Fibroblast of mammary gland (primary cell): ENCODE measurements around the gene OR5H14.

Experiments used
- DNase-seq: peaks from one replicate; pipeline ENCODE4 v3.0.0-alpha.2; 2010; ENCODE audit warnings: low read depth
- H3K4me3 ChIP-seq: 2 replicates; pipeline ENCODE4 v1.5.1; 2011; ENCODE audit warnings: low read depth, mild to moderate bottlenecking, low read length, moderate library complexity; ENCODE audit not compliant: control insufficient read depth
- TF ChIP-seq, protein P1 (sequence below): conservative IDR thresholded peaks from 2 replicates; pipeline ENCODE4 v1.5.1; 2011; ENCODE audit warnings: low read depth, low read length, inconsistent platforms; ENCODE audit not compliant: control insufficient read depth, insufficient read depth

OR5H14 gene

DNA sequence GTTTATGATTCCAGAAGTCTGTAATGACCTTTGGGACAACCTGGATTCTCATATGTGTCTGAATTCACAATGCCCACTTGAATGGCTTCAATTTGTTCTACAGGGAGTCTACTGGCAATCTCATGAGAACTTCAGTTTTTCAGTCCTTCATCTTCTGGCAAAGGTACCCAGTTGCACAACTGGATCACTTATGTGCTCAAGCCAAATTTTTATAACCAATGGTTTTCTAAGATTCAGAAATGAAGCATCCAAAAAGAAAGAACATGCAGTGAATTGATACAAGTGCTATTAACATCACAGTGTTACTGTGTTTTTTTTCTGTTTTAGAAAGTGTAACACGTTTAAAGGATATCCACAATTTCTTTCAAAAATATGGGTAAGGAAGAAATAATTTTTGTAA, at the start of gene OR5H14:
Gene OR5H14, plus strand, starts transcription at position 301 of the 400 bp plus-strand sequence. CDS start 1,907 bp downstream, outside the sequence.
- no peak within 1 kb of the TSS for H3K4me3 ChIP-seq
- DNase-seq, result no peak
- TF ChIP-seq, protein P1, sequence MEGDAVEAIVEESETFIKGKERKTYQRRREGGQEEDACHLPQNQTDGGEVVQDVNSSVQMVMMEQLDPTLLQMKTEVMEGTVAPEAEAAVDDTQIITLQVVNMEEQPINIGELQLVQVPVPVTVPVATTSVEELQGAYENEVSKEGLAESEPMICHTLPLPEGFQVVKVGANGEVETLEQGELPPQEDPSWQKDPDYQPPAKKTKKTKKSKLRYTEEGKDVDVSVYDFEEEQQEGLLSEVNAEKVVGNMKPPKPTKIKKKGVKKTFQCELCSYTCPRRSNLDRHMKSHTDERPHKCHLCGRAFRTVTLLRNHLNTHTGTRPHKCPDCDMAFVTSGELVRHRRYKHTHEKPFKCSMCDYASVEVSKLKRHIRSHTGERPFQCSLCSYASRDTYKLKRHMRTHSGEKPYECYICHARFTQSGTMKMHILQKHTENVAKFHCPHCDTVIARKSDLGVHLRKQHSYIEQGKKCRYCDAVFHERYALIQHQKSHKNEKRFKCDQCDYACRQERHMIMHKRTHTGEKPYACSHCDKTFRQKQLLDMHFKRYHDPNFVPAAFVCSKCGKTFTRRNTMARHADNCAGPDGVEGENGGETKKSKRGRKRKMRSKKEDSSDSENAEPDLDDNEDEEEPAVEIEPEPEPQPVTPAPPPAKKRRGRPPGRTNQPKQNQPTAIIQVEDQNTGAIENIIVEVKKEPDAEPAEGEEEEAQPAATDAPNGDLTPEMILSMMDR, result no peak

DNA sequence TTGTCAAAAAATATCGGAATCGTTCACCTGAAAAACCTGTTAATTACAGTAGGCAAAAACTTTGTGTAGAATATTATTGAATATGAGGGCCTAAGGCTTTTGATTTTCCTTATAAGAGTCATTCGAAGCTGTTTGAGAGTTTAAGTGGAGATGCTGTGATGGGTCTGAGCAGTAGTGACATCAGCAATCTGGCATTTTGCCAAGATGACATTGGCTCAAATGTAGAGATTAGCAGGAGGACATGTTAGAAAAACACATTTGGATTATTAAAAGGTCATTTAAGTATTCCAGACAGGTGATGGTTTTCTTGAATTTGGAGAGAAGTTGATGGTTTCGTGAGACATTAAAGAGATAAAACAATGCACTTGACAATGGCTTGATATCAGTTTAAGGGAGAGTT, 47.4 kb upstream of the OR5H14 start:
- H3K4me3 ChIP-seq, result no peak overlapping the region
- no peak for DNase-seq
- TF ChIP-seq, protein P1, result no peak

DNA sequence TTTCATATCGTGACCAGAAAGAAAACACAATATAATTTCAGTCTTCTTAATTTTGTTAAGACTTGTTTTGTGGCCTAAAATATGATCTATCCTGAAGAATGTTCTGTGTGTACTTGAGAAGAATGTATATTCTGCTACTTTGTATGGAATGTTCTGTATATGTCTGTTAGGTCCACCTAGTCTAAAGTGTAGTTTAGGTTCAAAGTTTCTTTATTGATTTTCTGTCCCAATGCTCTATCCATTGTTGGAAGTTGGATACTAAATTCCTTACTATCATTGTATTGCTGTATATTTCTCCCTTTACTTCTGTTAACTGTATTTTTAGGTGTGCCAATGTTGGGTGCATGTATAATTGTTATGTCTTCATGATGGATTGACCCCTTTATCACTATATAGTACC, 39.1 kb upstream of the OR5H14 start:
- H3K4me3 ChIP-seq, result no peak overlapping the region
- DNase-seq, result no peak
- TF ChIP-seq, protein P1, result no peak

DNA sequence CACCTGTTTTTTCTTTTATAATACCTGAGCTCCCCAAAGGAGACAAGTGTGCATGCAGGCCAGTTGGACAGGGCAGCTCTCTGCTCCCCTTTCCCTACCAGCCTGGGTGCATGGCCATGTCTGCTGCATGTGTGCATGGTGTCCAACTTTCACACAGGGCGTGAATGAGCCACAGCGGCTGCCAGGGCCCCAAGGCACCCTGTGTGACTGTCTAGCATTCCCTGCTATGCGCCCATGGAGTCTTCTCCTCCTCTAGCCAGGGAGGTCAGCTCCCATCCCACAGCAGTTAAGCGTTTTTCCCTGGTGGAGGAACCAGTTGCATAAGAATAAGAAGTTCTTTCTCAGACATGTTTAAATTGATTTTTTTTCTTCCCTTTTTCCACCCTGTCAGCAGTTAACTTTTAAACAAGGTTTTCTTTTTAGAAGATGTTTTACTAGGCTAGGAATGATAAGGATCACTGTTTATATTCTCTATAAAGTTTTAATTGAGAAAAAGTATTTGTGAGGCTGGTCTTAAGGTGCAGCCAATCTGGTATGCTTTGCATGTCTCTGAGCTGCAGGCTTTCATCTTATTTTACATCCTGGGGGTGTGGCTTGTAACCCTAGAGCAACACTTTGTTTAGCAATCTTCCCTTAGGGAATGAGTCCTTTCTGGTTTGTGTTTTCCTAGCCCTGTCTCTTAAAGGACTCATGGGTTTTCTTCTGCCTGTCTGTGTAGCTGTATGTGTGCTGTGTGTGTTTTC, 37.3 kb upstream of the OR5H14 start:
- H3K4me3 ChIP-seq, result no peak overlapping the region
- TF ChIP-seq, protein P1, result no peak
- no peak for DNase-seq

DNA sequence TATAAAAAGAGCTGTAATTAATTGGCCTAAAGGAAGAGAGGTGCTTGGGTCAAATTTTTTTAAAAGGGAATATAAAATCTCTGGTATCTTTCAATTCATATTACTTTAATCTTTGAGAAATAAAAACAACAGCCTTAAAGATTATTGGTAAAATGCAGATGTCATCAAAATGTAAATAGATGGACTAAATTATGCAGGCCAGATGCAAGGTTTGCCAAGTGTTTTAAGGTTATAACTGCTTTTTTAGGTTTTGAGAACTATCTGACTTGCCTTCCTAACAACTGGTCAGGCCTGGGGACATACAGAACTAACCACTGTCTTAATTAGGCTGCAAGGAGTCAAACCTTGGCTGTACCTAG, 36.8 kb upstream of the OR5H14 start:
- DNase-seq, result no peak
- TF ChIP-seq, protein P1, result no peak
- H3K4me3 ChIP-seq, result no peak overlapping the region

DNA sequence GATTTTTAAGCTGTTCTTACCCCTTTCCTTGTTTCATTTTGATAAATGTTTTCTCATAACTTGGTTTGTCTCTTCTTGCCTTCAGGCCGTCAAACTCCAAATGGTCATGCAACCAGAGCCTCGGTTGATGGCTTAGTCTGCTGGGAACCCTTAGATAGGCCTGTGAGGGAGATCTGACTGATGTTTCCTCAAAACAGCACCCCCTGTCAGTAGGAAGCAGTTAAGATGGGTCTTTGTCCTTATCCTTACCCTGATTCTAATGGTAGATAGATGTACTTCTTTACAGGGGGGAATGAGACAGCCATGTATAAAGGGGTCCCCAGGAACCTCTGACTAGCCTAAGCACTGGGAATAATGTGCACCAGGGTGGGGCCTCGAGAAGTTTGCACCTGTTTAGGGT, 33.0 kb upstream of the OR5H14 start:
- no peak for DNase-seq
- TF ChIP-seq, protein P1, result no peak
- no peak overlapping the region for H3K4me3 ChIP-seq
